HT1080 (cell line): Measurements from ENCODE around the gene ZNF80. TPM values are rescaled to one million over a fixed set of nuclear protein-coding genes. Genes with fewer than 3 reads are reported as not detected.

Source experiments
- DNase-seq: peaks from one replicate; pipeline ENCODE4 v3.0.0-alpha.2; 2015; ENCODE audit warnings: low read depth
- total RNA-seq: library from RNA; depleted of rRNA; stranded (reverse); fragments of >200 nt; shearing (Covaris generic); gene quantifications from 2 replicates; pipeline ENCODE4 v1.2.3, GENCODE V29; 2014; rRNA removed

Gene ZNF80
- total RNA-seq, 1 experiment from 2014 or later: not detected

DNA sequence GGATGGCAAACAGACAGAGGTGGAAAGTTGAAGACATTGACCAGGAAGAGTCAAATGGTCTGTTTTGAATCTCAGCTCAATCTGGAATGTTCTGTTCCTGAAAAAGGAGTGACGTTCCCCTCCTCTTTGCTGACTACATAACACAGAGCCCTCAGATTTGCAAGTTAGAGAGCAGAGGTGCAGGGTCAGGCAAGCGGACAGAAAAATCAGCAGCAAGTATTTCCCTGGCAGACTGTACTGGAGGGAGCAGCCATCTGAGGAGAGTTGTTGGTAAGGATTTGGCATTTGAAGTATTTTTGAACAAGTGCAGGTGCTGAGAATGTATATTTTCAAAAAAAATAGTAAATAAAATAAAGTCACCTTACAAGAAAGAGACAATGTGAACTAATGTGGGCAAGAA, 17.6 kb downstream of the ZNF80 start:
- no peak for DNase-seq

DNA sequence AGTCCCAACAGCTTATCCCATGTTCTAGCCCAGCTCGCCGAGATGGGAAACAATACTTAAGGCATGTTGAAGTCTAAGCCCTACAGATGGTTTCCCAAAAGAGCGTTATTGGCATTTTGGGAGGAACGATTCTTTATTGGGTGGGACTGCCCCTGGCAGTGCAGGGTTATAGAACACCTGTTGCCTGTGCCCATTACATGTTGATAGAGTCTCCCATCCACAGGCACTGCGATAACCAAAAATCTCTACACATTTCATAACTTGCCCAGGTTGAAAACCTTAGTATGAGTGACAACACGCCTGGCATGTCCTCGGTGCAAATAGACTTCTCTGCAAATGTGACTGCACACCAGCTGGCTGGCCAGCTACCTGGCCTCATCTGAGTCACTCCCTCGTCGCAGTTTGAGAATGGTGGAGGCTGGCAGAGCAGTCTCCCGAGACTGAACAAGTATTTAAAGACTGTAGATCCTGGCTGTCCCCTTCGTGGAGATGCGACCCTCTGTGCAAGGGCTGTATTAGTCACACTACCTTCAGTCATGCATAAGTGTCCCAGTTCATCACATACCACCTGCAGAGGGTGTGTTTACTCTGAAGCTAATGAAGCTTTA, 18.7 kb downstream of the ZNF80 start:
- no peak for DNase-seq

DNA sequence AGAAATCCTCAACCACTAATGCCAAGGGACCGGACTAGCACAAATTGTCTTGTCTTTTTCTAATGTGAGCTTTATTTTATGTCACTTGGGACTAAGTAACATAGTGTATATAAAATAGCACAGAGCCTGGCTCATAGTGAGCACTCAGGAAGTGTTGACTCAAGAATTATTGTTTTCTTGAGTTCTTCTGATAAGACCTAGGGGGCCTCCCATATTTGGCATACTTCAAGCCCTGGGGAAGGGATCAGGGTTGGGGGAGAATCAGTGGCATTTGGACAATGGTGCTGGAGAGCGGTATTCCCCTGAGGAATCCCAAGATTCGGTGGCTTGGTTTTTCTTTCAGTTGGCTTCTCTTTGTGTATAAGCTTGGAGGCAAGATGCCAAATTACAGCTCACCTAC, 19.4 kb downstream of the ZNF80 start:
- DNase-seq: no peak

DNA sequence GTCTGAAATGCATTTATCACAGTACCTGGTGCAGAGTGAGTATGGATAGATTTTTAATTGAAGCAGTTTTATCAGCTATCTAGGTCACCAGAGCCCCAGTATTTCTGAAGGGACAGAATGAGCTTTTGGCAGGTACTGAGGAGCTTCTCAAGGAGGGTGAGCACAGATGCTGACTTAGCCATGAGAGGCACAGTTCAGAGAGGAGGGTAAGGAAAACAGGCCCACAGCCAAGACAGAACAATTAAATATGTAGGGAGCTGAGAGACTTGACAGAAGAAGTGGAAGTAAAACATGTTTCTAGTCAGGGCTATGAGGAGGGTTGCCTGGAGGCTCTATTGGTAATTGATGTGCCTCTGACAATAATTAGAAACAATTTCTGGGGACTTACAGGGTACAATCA, 20.1 kb downstream of the ZNF80 start:
- no peak for DNase-seq

DNA sequence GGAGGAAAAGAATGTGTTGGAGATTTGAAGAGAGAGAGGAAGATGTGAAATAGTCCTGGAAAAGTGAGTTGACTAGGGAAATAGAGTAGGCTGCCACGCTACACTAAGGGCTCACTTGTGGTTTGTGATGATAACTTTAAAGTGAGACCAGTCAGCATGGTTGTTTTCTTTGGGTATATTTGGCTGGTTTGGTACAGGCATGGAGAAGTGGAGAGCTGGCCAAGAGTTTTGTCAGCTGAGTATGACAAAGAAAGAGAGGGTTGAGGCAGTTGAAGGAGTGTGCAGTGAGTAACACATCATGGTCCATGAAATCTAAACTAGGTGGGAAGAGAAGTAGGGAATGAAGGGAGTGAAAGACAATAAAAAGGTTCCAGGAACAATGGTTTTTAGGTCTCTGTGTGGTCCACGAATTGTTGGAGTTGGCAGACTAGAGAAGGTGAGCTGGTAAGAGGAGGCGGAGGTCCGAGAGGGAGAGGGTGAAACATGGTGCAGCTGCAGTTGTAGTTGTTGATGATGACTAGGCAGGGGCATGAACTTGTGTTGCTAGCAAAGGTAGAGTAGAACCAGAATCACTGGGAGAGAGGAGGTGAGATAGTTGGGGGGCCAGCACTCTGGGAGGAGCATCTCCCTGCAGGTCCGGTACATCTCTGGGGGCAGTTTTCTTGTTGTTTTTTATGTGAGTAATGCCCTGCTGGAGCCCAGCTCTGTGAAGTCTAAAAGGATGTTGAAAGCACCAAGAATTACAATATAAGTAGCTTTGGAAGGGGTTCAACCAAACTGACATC, 21.0 kb downstream of the ZNF80 start:
- DNase-seq: peak; percentile 61

DNA sequence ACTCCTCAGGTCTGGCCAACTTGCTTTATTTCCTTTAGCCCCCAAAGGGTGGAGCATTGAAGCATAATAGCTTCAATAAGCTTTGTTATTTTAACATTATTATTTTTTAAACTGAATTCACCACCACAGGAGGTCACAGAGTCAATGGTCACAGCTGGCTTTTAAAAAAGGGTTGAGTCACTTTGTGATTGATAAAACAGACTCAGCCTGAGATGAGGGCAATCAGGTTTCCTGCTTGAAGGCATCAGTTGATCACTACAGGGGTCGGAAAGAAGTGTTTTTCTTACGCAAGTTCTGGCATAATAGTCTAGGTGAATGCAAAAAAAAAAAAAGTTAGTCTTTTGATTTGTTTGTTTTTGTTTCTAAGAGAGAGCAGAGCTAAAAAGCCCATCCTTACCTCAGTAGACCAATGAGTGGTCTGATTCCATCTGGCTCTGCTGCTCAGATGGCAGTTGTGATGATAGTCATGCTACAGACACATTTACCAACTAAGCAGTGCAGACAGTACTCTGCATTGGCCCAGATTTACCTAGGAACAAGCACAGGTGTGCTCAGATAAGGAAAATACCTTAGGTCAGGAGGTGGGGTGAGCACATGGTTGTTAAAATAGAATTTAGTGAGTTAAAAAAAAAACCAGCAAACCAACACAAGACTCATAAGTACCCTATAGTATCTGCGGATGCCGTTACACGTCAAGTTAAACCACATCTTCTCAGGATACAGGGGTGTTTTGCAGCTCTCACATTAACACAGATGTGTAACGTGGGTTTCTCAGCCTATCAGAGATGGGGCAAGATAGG, 22.6 kb downstream of the ZNF80 start:
- no peak for DNase-seq

DNA sequence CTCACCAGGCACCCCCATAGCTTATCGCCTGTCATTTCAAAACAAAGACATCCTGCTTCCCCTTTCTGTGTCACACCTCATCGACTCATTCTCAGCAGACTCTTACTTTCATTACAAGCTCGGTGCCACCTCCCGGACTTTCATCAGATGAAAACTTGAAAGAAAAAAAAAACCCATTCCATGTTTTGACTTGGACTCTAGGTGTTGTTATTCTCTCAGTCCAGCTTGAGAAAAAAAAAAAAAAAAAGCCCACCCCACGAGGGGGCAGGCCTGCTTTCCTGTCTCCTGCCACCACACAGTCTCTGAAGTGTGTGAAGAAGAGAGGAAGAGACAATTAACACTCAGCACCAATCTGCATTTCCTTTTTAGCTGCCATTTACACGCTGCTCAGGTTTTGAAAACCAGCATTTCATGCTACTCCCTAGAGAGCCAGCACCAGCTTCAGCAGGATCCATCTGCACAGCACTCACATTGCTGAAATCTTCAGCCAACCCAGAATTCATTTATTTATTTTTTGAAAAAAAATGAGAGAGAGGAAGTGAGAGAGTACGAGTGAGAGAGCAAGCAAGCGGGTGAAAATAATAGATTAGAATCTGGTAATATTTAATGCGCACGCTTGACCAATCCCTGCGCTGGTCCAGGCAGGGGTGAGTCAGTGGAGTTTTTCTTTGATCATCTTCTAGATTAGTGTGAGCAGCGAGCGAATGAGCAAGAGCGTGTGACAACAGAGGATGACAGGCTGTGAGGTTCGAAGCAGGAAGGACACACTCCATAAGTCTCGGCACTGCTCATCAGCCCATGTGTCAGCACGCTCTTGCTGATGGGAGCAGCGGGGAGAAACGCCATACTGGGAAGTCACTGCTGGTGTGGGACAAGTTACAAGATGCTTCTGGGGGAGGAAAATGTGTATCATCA, 23.5 kb downstream of the ZNF80 start:
- DNase-seq: peak; percentile 85

DNA sequence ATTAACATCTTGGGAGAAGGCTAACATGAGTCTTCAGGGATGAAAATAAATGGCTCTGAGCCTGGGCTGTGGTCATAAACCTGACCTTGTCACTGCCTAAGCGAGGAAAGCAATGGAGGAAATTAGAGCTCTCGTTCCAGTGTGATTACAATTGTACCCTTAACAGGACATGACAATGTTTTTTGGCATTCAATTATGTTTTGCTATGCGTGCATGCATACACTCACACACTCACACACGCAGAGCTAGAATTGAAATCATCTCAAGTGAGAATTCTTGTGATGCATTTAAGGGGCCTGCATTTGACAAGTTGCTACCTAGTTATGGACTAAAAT, 24.1 kb downstream of the ZNF80 start:
- no peak for DNase-seq

DNA sequence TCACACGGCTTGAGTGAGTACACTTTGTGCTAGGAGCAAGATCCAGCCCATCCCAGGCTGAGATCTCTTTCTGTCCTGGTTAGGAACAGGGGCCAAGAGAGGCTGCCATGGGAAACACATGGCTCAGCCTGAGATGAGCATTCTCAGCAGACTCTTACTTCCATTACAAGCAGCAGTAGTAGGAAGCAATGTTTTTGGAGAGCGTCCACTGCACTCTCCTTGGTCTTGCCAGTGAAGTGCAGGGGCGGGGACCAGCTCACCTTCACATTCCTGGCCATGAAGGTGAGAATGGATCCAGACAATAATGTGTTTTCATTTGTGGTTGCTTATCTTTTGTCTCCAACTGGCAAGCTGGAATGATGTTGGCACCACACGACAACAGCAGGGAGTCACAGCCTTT, 24.7 kb downstream of the ZNF80 start:
- no peak for DNase-seq

DNA sequence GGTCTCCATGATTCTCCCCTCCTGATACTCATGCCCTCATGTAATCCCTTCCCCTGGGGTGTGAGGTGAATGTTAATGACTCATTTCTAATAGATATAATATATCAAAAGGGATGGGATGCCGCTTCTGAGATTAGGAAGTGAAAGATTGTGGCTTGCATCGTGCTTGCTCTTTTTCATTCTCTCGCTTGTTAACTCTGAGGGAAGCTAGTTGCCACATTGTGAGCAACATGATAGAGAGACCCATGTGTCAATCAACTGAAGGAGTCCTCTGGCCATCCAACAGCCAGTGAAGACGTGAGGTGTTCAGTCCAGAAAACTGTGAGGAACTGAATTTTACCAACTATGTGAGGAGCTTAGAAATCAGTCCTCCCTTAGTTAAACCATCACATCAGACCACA, 29.6 kb downstream of the ZNF80 start:
- no peak for DNase-seq

DNA sequence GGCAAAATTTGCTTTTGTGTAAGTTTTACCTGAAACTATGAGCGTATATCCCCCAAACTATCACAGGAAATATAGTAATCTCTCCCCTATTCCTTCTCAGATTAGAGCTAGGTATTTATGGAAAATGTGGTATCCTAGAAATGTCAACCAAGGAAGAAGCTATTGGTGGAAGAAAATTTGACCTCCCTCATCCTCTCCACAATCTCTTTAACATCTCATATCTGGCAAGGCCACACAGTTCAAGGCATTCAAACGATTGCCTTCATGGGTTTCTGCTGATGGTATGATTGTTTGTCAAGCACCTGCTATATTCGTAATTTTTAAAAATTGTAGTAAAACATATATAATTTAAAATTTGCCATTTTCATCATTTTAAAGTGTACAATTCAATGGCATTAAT, 31.0 kb downstream of the ZNF80 start:
- no peak for DNase-seq

DNA sequence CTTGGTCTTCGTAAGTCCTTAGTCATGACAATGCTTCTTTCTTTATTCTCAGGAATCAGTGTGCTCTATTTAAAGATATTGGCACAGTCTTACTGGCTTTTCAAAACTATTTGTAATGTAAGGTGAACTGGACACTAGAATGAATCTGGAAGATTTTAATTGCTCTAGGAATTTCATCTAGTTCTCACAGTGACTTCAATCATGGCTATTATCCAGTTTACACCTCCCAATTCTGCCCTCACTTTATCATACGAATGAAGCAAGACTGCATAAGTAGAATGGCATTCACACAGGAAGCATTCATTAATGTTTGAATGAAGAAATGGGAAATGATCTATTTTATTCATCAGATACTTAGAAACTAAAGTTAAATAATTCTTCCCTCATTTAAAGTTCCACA, 31.8 kb downstream of the ZNF80 start:
- no peak for DNase-seq

DNA sequence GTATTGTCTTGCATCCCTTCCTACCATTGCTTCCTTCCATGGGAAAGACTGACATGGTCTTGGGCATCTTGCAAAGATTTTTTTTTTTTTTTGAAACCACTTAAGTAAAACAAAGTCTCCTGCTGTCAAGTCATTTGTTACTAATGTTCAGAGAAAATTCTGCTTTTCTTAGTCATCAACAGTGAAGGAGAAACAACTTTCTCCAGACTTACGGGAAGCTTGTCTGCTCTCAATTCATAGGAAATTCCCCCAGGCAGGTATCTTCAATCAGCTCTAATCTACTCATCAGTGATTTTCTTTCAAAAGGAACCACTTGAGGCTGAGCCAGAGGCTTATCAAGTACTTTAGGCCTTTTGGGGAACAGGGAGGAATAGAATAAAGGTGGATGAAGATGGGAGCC, 42.6 kb downstream of the ZNF80 start:
- peak; percentile 38 for DNase-seq

DNA sequence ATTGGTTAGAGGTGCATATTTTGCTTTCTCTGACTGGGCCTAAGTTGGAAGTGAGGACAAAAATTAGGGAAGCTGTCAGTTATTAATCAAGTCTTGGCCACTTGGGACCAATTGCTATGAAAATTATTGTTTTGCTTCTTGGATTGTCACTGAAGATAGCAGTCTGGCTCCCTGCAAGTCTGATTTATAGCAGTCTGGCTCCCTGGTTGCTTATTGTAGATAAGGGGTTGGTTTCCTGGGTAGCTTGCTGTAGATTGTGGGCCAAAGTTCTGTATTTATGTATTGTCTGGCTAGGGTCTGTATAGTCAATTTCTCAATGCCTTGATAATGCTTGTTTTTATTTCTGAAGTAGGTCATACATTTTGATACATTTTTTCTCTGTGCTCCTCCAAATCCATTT, 45.2 kb downstream of the ZNF80 start:
- no peak for DNase-seq

DNA sequence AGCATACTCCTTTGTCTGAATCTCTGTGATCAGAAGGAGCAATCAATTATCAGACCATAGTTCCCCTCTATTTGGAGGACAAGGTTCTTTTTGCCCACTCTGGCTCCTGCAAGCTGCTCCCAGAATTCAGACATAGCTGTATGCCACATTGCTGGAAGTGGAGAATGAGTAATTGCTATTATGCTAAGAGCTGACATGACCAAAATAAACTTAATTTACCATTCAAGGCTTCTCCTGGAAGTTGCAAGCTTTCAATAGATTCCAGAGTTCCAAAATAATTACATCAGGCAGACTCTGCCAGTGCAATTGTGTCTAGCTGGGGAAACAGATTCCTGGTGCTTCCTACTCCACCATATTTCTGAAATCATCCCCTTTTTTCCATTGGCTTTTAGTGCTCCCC, 50.9 kb downstream of the ZNF80 start:
- DNase-seq: no peak

Other genes starting within 250 kb of the ZNF80 start
- 0.11 and 0.47 TPM in 2 replicates for gene CCDC191, start 181.1 kb downstream of the ZNF80 start, total RNA-seq
- gene QTRT2, start 180.8 kb downstream of the ZNF80 start, total RNA-seq: 32.1 and 32.3 TPM in 2 replicates
- gene DRD3, start 58.5 kb downstream of the ZNF80 start, total RNA-seq: not detected in 2 replicates
- 0.20 TPM in 1 of 2 replicates, not detected in the other for gene TIGIT, start 56.5 kb upstream of the ZNF80 start, total RNA-seq